T-cell (primary cell): ENCODE measurements around the gene CFAP46. TPM values are rescaled to one million over a fixed set of nuclear protein-coding genes. Genes with fewer than 3 reads are reported as not detected.

Source experiments
- ATAC-seq, 4 experiments: fragments of 200-7000 bp in 3 of 4; fragments of 150-1000 bp in 1 of 4; cut with Tn5 transposase; replicated peaks in 1 of 4; 1 replicate in 3 of 4; 2 replicates in 1 of 4; pipeline ENCODE4 v1.10.0; 2021; ENCODE audit warnings: moderate library complexity in 3 of 4, mild to moderate bottlenecking in 2 of 4, moderate number of reproducible peaks in 1 of 4
- CTCF ChIA-PET, 2 donors: fragments of 300-600 bp; sonication (Branson Sonifier 250); formaldehyde crosslinking; loops; one replicate each; lab custom pipeline; 2022; ENCODE audit warnings: antibody characterized with exemption in 2 of 2; lab: Charles Lee
- POLR2A ChIA-PET, 2 donors: fragments of 300-600 bp; sonication (Branson Sonifier 250); formaldehyde crosslinking; loops; one replicate each; lab custom pipeline; 2022; ENCODE audit warnings: antibody characterized with exemption in 2 of 2; lab: Charles Lee
- DNase-seq, 35 experiments: peaks; one replicate each; pipeline versions ENCODE4 v3.0.0 to v3.0.0-alpha.2; 2013 to 2023
- H3K27ac ChIP-seq: one replicate; pipeline ENCODE4 v1.5.1; 2013; ENCODE audit warnings: low read length
- H3K27me3 ChIP-seq, 2 experiments: replicated peaks in 1 of 2; 1 replicate in 1 of 2; 2 replicates in 1 of 2; pipeline versions ENCODE4 v1.6.1 to v1.7.0; 2013; ENCODE audit warnings: low read length in 1 of 2, mixed read lengths in 1 of 2; ENCODE audit not compliant: control insufficient read depth in 2 of 2, insufficient read depth in 2 of 2; ENCODE audit errors: extremely low read depth in 1 of 2
- H3K36me3 ChIP-seq, 2 donors: 1 replicate in 1 of 2; 2 replicates in 1 of 2; pipeline versions ENCODE4 v1.6.1 to v1.7.0; 2013; ENCODE audit warnings: low read length in 1 of 2; ENCODE audit not compliant: control insufficient read depth in 2 of 2, insufficient read depth in 1 of 2; ENCODE audit errors: extremely low read depth in 1 of 2
- H3K4me1 ChIP-seq, 2 experiments: 1 replicate in 1 of 2; 2 replicates in 1 of 2; pipeline versions ENCODE4 v1.6.1 to v1.7.0; 2013; ENCODE audit warnings: low read length in 2 of 2, mixed read lengths in 1 of 2; ENCODE audit not compliant: insufficient read depth in 2 of 2, control insufficient read depth in 1 of 2; ENCODE audit errors: extremely low read depth in 1 of 2
- H3K4me3 ChIP-seq, 2 donors: 1 replicate in 1 of 2; 2 replicates in 1 of 2; pipeline versions ENCODE4 v1.5.1 to v1.7.0; 2013; ENCODE audit warnings: mild to moderate bottlenecking in 2 of 2, low read length in 1 of 2, moderate library complexity in 1 of 2; ENCODE audit not compliant: control insufficient read depth in 1 of 2; ENCODE audit errors: extremely low read depth in 1 of 2
- H3K9me3 ChIP-seq: 2 replicates; pipeline ENCODE4 v1.7.0; 2013
- H3K27ac Mint-ChIP-seq, 2 donors: one replicate each; pipeline ENCODE4 v1.8.0; 2020 to 2021; ENCODE audit warnings: mild to moderate bottlenecking in 2 of 2, mixed read lengths in 2 of 2
- H3K27me3 Mint-ChIP-seq, 2 donors: one replicate each; pipeline ENCODE4 v1.8.0; 2021 to 2022; ENCODE audit warnings: mixed read lengths in 2 of 2
- H3K36me3 Mint-ChIP-seq: one replicate; pipeline ENCODE4 v1.8.0; 2021; ENCODE audit warnings: mixed read lengths
- H3K4me1 Mint-ChIP-seq, 3 donors: one replicate each; pipeline ENCODE4 v1.8.0; 2020 to 2022; ENCODE audit warnings: mixed read lengths in 3 of 3, mild to moderate bottlenecking in 1 of 3
- H3K4me3 Mint-ChIP-seq, 3 donors: one replicate each; pipeline ENCODE4 v1.8.0; 2020 to 2022; ENCODE audit warnings: mild to moderate bottlenecking in 3 of 3, mixed read lengths in 3 of 3, moderate library complexity in 3 of 3
- H3K9me3 Mint-ChIP-seq, 3 donors: one replicate each; pipeline ENCODE4 v1.8.0; 2020 to 2022; ENCODE audit warnings: mixed read lengths in 3 of 3
- WGBS: methylation state at CpG from one replicate; pipeline ENCODE4 v1.1.5; 2013; ENCODE audit warnings: missing lambda C conversion rate; ENCODE audit not compliant: insufficient coverage; 5-methylcytosine and 5-hydroxymethylcytosine counted together
- total RNA-seq, 35 experiments: library from RNA in 6 of 35; stranded (reverse) in 6 of 35; fragments of 120-200 nt in 1 of 35; gene quantifications; one replicate each; pipeline versions ENCODE4 v1.2.1 to v1.2.4 and lab custom pipeline; 2013 to 2026

CFAP46 gene
- total RNA-seq, 5 donors from 2014 or later (not counting 1 experiment from before 2014, with no cell fraction given), result not detected

DNA sequence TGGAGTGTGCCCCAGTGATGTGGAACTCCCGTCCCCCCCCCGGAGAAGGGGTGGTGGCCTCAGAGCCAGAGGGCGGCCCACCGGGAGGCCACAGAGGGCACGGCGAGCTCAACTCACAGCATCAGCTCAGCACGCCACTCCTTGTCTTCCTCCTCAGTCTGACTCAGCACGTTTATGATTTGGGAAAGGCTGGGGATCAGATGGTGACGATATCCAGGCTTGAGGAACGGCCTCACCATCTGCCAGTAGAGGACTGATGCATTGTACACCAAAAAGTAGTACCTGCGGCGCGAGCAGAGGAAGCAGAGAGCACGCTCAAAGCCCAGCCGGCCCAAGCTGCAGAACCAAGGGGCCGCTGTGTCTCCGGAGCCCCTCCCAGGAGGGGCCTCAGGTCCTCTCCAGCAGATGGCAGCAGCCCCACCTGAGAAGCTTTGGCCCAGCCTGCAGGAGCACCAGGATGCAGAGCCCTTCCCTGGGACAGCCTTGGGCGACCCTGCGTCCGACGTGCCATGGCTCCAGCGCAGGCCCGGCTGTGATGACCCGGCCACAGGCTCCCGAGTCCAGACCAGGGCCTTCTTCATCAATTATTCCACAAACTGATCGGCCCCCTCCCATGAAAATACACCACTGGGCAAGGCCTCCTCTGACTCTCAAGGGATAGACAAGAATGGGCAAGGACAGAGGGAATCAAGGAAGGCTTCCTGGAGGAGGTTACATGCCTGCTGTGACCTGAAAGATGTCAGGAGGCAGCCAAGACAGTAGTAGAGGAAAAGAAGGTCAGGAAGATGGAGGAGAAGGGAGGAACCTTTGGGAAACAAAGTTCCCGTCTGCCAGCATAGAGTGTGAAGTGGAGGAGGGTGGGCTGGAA is 3.7 kb downstream of the CFAP46 start:
- Histone ChIP-seq H3K36me3 (no peaks in the 10 kb centered on the region), H3K4me3 (no peak overlapping the region), H3K27me3 (peaks cover 0 to 57% of the 10 kb centered on the region in 2 experiments), H3K27ac (no peak overlapping the region), H3K4me1 (peaks cover 0 to 7% of the 10 kb centered on the region in 2 experiments), H3K9me3 (no peaks in the 10 kb centered on the region)
- WGBS, result 42% methylated on average over 18 of the region's 27 CpGs
- Mint-ChIP-seq H3K4me3 (no peak overlapping the region), H3K36me3 (no peaks in the 10 kb centered on the region), H3K4me1 (peaks cover 0 to 12% (median 4%) of the 10 kb centered on the region in 3 donors), H3K9me3 (no peaks in the 10 kb centered on the region), H3K27ac (no peak overlapping the region), H3K27me3 (peaks cover 34 to 49% of the 10 kb centered on the region in 2 donors)
- DNase-seq (no peak), ATAC-seq (no peak)
- CTCF ChIA-PET, result no interaction called here
- POLR2A ChIA-PET, result no interaction called here

DNA sequence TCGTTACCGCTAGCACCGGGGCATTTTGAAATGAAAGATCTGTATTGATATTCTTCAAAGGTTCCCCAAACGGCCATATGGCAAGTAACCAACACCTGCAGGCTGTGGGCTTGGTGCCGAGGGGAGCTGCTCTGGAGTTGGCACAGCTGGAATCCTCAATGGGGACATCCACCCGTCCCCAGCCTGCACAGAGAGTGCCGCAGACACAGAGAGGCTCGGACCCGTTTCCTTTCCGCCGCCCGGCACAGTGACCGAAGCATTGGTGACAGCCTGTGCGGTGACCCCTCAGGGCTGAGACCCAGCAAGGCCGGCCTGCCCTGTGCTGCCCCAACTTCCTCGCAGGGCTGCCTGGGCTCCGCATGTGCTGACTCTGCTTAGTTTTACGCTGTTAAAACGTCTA is 4.5 kb downstream of the CFAP46 start:
- no peak overlapping the region for H3K27ac Mint-ChIP-seq
- Histone ChIP-seq H3K4me1 (peaks cover 0 to 5% of the 10 kb centered on the region in 2 experiments), H3K36me3 (no peaks in the 10 kb centered on the region), H3K27me3 (peaks cover 0 to 52% of the 10 kb centered on the region in 2 experiments), H3K9me3 (no peaks in the 10 kb centered on the region), H3K27ac (no peak overlapping the region), H3K4me3 (no peak overlapping the region)
- DNase-seq (no peak), ATAC-seq (no peak)
- H3K36me3 Mint-ChIP-seq, result no peaks in the 10 kb centered on the region
- ChIA-PET POLR2A (no interaction called here), CTCF (no interaction called here)
- 88% methylated on average over 16 of the region's 19 CpGs for WGBS
- peaks cover 0 to 11% (median 4%) of the 10 kb centered on the region in 3 donors for H3K4me1 Mint-ChIP-seq
- peaks cover 32 to 47% of the 10 kb centered on the region in 2 donors for H3K27me3 Mint-ChIP-seq
- no peaks in the 10 kb centered on the region for H3K9me3 Mint-ChIP-seq
- no peak overlapping the region for H3K4me3 Mint-ChIP-seq

DNA sequence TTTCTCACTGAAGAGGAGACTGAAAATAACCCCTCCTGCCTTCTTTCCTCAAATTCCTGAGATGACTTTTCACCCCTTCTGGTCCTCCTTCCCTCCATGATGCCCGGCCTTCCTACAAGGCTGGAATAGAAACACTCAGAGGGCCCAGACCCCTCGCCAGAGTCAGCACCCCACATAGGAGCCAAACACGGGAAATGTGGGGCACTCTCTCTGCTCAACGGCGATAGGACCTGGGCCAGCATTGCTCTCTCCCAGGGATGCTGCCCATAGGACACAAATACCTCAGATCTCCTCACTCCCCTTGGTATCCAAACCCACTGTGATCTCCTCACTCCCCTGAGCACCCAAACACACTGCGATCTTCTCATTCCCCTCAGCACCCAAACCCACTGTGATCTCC is 7.4 kb downstream of the CFAP46 start:
- Histone ChIP-seq H3K4me1 (no peaks in the 10 kb centered on the region), H3K36me3 (no peaks in the 10 kb centered on the region), H3K4me3 (no peak overlapping the region), H3K27me3 (peaks cover 0 to 26% of the 10 kb centered on the region in 2 experiments), H3K9me3 (no peaks in the 10 kb centered on the region), H3K27ac (no peak overlapping the region)
- no peak for DNase-seq
- no peak overlapping the region for H3K4me3 Mint-ChIP-seq
- H3K27me3 Mint-ChIP-seq, result peaks cover 11 to 24% of the 10 kb centered on the region in 2 donors
- no peak for ATAC-seq
- CTCF ChIA-PET, result no interaction called here
- no peaks in the 10 kb centered on the region for H3K9me3 Mint-ChIP-seq
- 84% methylated on average over 6 of the region's 6 CpGs for WGBS
- peaks cover 0 to 8% (median 0%) of the 10 kb centered on the region in 3 donors for H3K4me1 Mint-ChIP-seq
- H3K36me3 Mint-ChIP-seq, result no peaks in the 10 kb centered on the region
- POLR2A ChIA-PET, result no interaction called here
- no peak overlapping the region for H3K27ac Mint-ChIP-seq

DNA sequence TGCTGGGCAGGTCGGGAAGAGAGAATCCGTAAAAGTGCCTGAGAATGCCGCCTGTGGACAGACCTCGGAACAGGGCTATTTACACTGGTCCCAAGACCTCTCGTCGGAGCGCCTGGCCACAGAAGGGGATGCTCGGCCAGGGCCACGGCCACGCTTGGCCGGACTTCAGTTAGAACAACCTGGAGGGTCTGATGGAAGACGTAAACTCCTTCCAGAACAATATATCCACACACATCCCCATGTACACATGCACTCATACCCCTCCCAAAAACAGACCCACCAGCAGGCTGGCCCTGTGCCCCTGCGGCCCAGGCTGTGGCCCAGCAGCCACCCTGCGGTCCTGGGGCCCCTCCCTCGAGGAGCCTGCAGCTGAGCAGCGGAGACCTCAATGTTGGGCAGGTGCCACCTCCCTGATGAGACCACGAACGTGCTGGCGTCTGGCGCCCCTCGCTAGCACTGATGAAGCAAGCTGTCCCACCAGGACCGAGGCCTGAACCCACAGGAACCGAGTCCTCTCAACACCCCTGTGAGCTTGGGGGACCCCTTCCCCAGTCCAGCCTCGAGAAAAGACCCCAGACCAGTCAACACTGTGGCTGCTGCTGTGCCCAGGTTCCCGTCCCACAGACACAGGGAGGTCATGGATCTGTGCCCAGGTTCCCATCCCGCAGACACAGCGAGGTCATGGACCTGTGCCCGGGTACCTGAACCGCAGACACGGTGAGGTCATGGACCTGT is 8.9 kb downstream of the CFAP46 start:
- CTCF ChIA-PET, result no interaction called here
- peaks cover 0 to 10% of the 10 kb centered on the region in 2 donors for H3K27me3 Mint-ChIP-seq

DNA sequence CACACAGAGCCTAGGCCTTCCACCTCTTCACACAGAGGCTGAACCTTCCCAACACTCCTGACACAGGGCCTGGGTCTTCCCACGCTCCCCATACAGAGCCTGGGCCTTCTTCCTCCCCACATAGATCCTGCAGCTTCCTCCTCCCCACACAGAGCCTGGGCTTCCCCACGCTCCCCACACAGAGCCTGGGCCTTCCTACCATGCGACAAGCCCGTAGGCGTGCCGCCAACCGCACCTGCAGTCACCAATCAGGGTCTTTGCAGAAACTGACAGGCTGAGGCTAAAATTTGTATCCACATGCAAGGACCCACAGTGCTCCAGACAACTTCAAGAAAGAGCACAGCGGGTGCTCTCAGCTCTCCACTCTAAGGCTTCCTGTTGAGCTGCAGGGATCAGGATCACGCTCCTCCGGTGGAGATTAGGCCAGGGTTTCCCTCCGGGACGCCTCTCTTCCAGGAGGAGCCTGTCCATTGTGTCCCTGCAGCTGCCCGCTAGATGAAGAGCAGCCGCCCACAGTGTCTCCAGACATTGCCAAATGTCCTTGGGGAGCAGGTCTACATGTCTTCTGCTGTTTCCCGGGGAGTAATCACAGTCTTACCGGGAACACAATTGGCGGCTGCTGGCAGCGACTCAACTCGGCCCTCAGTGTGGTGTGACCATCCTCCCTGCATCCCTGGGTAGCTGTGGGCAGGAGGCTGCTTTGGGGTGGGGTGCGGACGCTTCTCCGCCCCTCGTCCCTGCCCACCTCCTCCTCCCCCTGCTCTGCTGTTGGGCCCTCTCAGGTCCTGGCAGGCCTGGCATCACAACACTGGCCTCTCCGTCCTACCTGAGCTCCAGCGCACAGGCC is 9.7 kb downstream of the CFAP46 start:
- Mint-ChIP-seq H3K4me3 (peak overlapping the region in 1 of 3 donors; percentile 32), H3K27me3 (peaks cover 0 to 4% of the 10 kb centered on the region in 2 donors), H3K4me1 (peaks cover 0 to 8% (median 0%) of the 10 kb centered on the region in 3 donors), H3K9me3 (no peaks in the 10 kb centered on the region), H3K27ac (no peak overlapping the region), H3K36me3 (no peaks in the 10 kb centered on the region)
- Histone ChIP-seq H3K9me3 (no peaks in the 10 kb centered on the region), H3K4me1 (no peaks in the 10 kb centered on the region), H3K27me3 (peaks cover 0 to 8% of the 10 kb centered on the region in 2 experiments), H3K4me3 (no peak overlapping the region), H3K27ac (no peak overlapping the region), H3K36me3 (no peaks in the 10 kb centered on the region)
- ChIA-PET POLR2A (no interaction called here), CTCF (no interaction called here)
- DNase-seq, result no peak
- ATAC-seq, result peak in 2 of 4 experiments; percentile 13 to 59
- WGBS, result 92% methylated on average over 20 of the region's 25 CpGs

More for the DNA sequence above, 8.9 kb downstream of the CFAP46 start:
- Mint-ChIP-seq H3K36me3 (no peaks in the 10 kb centered on the region), H3K9me3 (no peaks in the 10 kb centered on the region), H3K4me3 (no peak overlapping the region), H3K27ac (no peak overlapping the region), H3K4me1 (peaks cover 0 to 8% (median 0%) of the 10 kb centered on the region in 3 donors)
- Histone ChIP-seq H3K4me1 (no peaks in the 10 kb centered on the region), H3K36me3 (no peaks in the 10 kb centered on the region), H3K4me3 (no peak overlapping the region), H3K27ac (no peak overlapping the region), H3K27me3 (peaks cover 0 to 11% of the 10 kb centered on the region in 2 experiments), H3K9me3 (no peaks in the 10 kb centered on the region)
- no peak for DNase-seq
- no peak for ATAC-seq
- 82% methylated on average over 23 of the region's 30 CpGs for WGBS
- POLR2A ChIA-PET, result no interaction called here
